Measurements from ENCODE around the gene SPRR2E.
"Not testable (repeated sequence)": the region's sequence is repeated elsewhere in the genome, so short reads cannot be mapped to it uniquely, and the experiment has no call there.

SPRR2E gene

DNA sequence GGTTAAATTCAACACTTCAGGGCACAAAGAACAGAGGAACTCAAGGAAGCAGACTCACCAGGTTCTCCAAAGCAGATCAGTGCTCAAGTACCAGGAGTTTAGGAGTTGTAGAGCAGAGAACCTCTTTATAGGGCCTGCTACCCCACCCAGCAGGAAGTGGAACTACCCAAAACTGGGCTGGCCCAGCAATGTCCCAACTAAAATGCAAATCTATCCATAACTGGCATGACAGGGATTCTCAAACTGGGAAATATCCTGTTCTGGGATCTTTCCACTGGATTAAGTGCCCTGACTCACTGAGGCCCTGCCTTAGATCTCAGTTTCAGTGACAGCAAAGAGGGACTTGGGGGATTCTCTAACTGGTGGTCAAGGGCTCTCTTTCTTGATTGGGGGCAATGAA, at the start of gene SPRR2E:
Gene SPRR2E (minus strand): TSS at position 101 of the 400 bp plus-strand sequence. CDS start 775 bp downstream, outside the sequence.
- no peaks in the 10 kb centered on the region for H3K27me3 ChIP-seq (ENCODE audit: control insufficient read depth, insufficient read depth, low read length)
- no peaks in the 10 kb centered on the region for H3K4me1 ChIP-seq (ENCODE audit: control insufficient read depth, insufficient read depth, low read length)
- H3K27ac ChIP-seq (ENCODE audit: low read depth, low read length), result no peak within 1 kb of the TSS
- H3K36me3 ChIP-seq (ENCODE audit: control insufficient read depth, insufficient read depth, low read length), result no peaks in the 10 kb centered on the region
- H3K4me3 ChIP-seq (ENCODE audit: low read length), result no peak within 1 kb of the TSS
- H3K9ac ChIP-seq (ENCODE audit: low read length), result no peak within 1 kb of the TSS

DNA sequence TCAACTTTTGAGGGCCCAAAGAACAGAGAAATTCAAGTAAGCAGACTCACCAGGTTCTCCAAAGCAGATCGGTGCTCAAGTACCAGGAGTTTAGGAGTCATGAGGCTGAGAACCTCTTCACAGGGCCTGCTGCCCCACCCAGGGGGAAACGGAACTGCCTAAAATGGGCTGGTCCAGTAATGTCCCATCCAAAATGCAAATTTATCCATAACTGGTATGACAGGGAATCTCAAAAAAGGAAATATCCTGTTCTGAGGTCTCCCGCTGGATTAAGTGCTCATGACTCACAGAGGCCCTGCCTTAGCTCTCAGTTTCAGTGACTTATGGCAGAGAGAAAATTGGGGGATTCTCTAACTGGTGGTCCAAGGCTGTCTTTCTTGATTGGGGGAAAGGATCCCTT, 47.1 kb upstream of the SPRR2E start:
- Histone ChIP-seq H3K36me3 (ENCODE audit: control insufficient read depth, insufficient read depth, low read length) (no peaks in the 10 kb centered on the region), H3K27ac (ENCODE audit: low read depth, low read length) (no peak overlapping the region), H3K4me1 (ENCODE audit: control insufficient read depth, insufficient read depth, low read length) (no peaks in the 10 kb centered on the region), H3K4me3 (ENCODE audit: low read length) (no peak overlapping the region), H3K9ac (ENCODE audit: low read length) (no peak overlapping the region), H3K27me3 (ENCODE audit: control insufficient read depth, insufficient read depth, low read length) (no peaks in the 10 kb centered on the region)

DNA sequence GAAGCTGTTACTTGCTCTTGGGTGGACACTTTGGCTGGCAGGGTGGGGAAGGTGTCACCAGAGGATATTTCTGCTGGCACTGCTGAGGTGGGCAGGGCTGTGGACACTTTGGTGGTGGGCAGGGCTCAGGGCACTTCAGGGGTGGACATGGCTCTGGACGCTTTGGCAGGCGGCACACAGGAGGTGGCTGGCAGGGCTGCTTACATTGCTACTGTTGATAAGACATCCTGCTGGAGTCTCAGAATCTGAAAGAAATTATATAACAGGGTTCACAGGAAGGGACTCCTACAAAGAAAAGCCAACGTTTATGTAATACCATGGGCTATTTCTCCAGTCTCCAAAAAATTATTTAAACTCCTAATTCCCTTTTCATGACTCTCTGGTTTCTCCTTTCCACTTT, 46.2 kb upstream of the SPRR2E start:
- Histone ChIP-seq H3K4me1 (ENCODE audit: control insufficient read depth, insufficient read depth, low read length) (no peaks in the 10 kb centered on the region), H3K4me3 (ENCODE audit: low read length) (no peak overlapping the region), H3K27ac (ENCODE audit: low read depth, low read length) (no peak overlapping the region), H3K27me3 (ENCODE audit: control insufficient read depth, insufficient read depth, low read length) (no peaks in the 10 kb centered on the region), H3K9ac (ENCODE audit: low read length) (no peak overlapping the region), H3K36me3 (ENCODE audit: control insufficient read depth, insufficient read depth, low read length) (no peaks in the 10 kb centered on the region)

DNA sequence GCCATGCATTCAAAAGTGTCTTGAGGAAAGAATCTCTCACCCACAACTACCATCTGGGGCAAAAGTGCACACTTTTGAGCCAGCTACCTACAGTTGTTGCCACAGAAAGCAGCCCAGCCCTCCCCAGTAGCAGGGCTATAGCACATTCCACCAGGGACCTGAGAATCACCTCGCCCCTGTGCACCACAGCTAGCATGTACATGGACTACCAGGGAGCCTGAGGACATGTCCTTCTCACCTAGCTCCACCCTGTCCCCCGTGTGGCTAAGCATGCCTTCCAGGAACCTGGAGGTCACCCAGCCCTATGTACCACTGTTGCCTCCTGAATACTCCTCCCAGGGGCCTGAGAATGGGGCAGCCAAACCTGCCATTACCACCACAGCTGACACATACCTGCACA, 39.4 kb upstream of the SPRR2E start:
- Histone ChIP-seq H3K27ac (ENCODE audit: low read depth, low read length) (no peak overlapping the region), H3K27me3 (ENCODE audit: control insufficient read depth, insufficient read depth, low read length) (no peaks in the 10 kb centered on the region), H3K4me3 (ENCODE audit: low read length) (no peak overlapping the region), H3K4me1 (ENCODE audit: control insufficient read depth, insufficient read depth, low read length) (no peaks in the 10 kb centered on the region), H3K9ac (ENCODE audit: low read length) (no peak overlapping the region), H3K36me3 (ENCODE audit: control insufficient read depth, insufficient read depth, low read length) (no peaks in the 10 kb centered on the region)

GRCh38 chr1:153133267-153133666, 38.9 kb upstream of the SPRR2E start:
- no peak overlapping the region for H3K27ac ChIP-seq (ENCODE audit: low read depth, low read length)
- H3K4me3 ChIP-seq (ENCODE audit: low read length), result no peak overlapping the region
- no peaks in the 10 kb centered on the region for H3K4me1 ChIP-seq (ENCODE audit: control insufficient read depth, insufficient read depth, low read length)
- no peaks in the 10 kb centered on the region for H3K36me3 ChIP-seq (ENCODE audit: control insufficient read depth, insufficient read depth, low read length)
- H3K27me3 ChIP-seq (ENCODE audit: control insufficient read depth, insufficient read depth, low read length), result no peaks in the 10 kb centered on the region
- no peak overlapping the region for H3K9ac ChIP-seq (ENCODE audit: low read length)

- H3K27me3 ChIP-seq (ENCODE audit: control insufficient read depth, insufficient read depth, low read length); H3K9ac ChIP-seq (ENCODE audit: low read length); H3K4me1 ChIP-seq (ENCODE audit: control insufficient read depth, insufficient read depth, low read length); H3K36me3 ChIP-seq (ENCODE audit: control insufficient read depth, insufficient read depth, low read length); H3K4me3 ChIP-seq (ENCODE audit: low read length); H3K27ac ChIP-seq (ENCODE audit: low read depth, low read length): not testable (repeated sequence)
Measured at GRCh38 chr1:153128688-153129087, 34.4 kb upstream of the SPRR2E start.

- no peak overlapping the region for H3K27ac ChIP-seq (ENCODE audit: low read depth, low read length)
- no peak overlapping the region for H3K9ac ChIP-seq (ENCODE audit: low read length)
- H3K4me1 ChIP-seq (ENCODE audit: control insufficient read depth, insufficient read depth, low read length), result no peaks in the 10 kb centered on the region
- no peak overlapping the region for H3K4me3 ChIP-seq (ENCODE audit: low read length)
- H3K27me3 ChIP-seq (ENCODE audit: control insufficient read depth, insufficient read depth, low read length), result no peaks in the 10 kb centered on the region
- no peaks in the 10 kb centered on the region for H3K36me3 ChIP-seq (ENCODE audit: control insufficient read depth, insufficient read depth, low read length)
Measured at GRCh38 chr1:153127296-153127695, 33.0 kb upstream of the SPRR2E start.

DNA sequence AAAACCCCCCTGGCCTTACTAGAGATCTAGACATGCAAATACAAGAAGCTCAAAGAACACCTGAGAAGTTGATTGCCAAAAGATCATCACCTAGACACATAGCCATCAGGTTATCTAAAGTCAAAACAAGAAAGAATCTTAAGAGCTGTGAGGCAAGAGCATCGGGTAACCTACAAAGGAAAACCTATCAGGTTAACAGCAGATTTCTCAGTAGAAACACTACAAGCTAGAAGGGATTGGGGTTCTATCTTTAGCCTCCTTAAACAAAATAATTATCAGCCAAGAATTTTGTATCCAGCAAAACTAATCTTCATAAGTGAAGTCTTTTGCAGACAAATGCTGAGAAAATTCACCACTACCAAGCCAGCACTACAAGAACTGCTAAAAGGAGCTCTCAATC, 31.2 kb upstream of the SPRR2E start:
- H3K4me1 ChIP-seq (ENCODE audit: control insufficient read depth, insufficient read depth, low read length), result no peaks in the 10 kb centered on the region
- no peak overlapping the region for H3K4me3 ChIP-seq (ENCODE audit: low read length)
- H3K27me3 ChIP-seq (ENCODE audit: control insufficient read depth, insufficient read depth, low read length), result no peaks in the 10 kb centered on the region
- H3K27ac ChIP-seq (ENCODE audit: low read depth, low read length), result no peak overlapping the region
- no peak overlapping the region for H3K9ac ChIP-seq (ENCODE audit: low read length)
- H3K36me3 ChIP-seq (ENCODE audit: control insufficient read depth, insufficient read depth, low read length), result no peaks in the 10 kb centered on the region

- H3K36me3 ChIP-seq (ENCODE audit: control insufficient read depth, insufficient read depth, low read length); H3K27me3 ChIP-seq (ENCODE audit: control insufficient read depth, insufficient read depth, low read length); H3K9ac ChIP-seq (ENCODE audit: low read length); H3K27ac ChIP-seq (ENCODE audit: low read depth, low read length); H3K4me1 ChIP-seq (ENCODE audit: control insufficient read depth, insufficient read depth, low read length); H3K4me3 ChIP-seq (ENCODE audit: low read length): not testable (repeated sequence)
Measured at GRCh38 chr1:153123793-153124192, 29.5 kb upstream of the SPRR2E start.

DNA sequence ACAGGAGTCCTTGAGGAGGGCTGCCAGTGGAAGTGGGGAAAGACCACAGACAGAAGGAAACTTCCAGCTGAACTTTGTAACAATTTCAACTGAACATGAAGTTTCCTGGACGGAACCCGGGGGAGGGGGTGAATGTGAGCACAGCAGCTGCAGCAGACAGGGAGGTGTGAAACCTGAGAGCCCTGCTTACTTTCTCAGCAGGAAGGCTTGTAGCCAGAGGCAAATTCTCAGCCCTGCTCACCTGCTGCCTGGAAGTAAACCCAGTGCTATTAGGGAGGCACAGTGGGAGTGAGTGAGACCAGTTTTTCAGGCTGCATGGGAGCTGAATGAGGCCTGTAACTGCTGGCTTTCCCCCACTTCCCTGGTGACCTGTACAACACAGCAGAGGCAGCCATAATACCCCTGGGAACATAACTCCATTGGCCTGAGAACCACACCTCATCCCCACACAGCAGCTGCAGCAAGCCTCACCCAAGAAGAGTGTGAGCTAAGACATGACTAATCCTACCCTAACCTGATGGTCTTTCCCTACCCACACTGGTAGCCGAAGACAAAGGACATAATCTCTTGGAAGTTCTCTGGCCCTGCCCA, 28.6 kb upstream of the SPRR2E start:
- Histone ChIP-seq H3K27me3 (ENCODE audit: control insufficient read depth, insufficient read depth, low read length) (no peaks in the 10 kb centered on the region), H3K36me3 (ENCODE audit: control insufficient read depth, insufficient read depth, low read length) (no peaks in the 10 kb centered on the region), H3K9ac (ENCODE audit: low read length) (no peak overlapping the region), H3K4me3 (ENCODE audit: low read length) (no peak overlapping the region), H3K27ac (ENCODE audit: low read depth, low read length) (no peak overlapping the region), H3K4me1 (ENCODE audit: control insufficient read depth, insufficient read depth, low read length) (no peaks in the 10 kb centered on the region)

GRCh38 chr1:153120945-153121344, 26.6 kb upstream of the SPRR2E start:
- H3K36me3 ChIP-seq (ENCODE audit: control insufficient read depth, insufficient read depth, low read length), result no peaks in the 10 kb centered on the region
- H3K9ac ChIP-seq (ENCODE audit: low read length), result no peak overlapping the region
- no peak overlapping the region for H3K27ac ChIP-seq (ENCODE audit: low read depth, low read length)
- H3K4me1 ChIP-seq (ENCODE audit: control insufficient read depth, insufficient read depth, low read length), result no peaks in the 10 kb centered on the region
- no peak overlapping the region for H3K4me3 ChIP-seq (ENCODE audit: low read length)
- H3K27me3 ChIP-seq (ENCODE audit: control insufficient read depth, insufficient read depth, low read length), result no peaks in the 10 kb centered on the region

DNA sequence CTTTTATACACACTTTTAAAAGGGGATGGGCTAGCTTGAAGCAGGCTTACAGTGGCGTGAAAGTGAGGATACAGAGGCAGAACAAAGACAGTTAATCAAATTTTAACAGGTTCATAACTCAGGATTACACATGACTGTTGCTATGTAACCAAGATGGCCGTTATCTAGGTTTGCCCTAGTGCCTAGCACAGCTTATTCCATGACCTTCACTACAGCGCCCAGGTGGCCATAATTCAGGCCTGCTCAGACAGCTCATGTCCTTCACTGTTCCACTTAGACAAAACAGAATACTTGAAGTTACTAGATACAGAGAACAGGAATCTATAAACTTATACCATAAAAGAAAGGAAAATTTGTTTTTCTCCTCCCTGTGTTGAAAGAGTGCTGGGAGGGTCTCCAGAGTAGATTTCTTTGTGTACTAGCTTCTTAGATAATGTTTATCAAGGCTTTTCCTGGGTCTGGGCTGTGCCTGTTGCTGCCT, 25.2 kb upstream of the SPRR2E start:
- H3K9ac ChIP-seq (ENCODE audit: low read length), result no peak overlapping the region
- H3K27me3 ChIP-seq (ENCODE audit: control insufficient read depth, insufficient read depth, low read length), result no peaks in the 10 kb centered on the region
- H3K4me3 ChIP-seq (ENCODE audit: low read length), result no peak overlapping the region
- no peak overlapping the region for H3K27ac ChIP-seq (ENCODE audit: low read depth, low read length)
- H3K4me1 ChIP-seq (ENCODE audit: control insufficient read depth, insufficient read depth, low read length), result no peaks in the 10 kb centered on the region
- H3K36me3 ChIP-seq (ENCODE audit: control insufficient read depth, insufficient read depth, low read length), result no peaks in the 10 kb centered on the region

- H3K27ac ChIP-seq (ENCODE audit: low read depth, low read length); H3K36me3 ChIP-seq (ENCODE audit: control insufficient read depth, insufficient read depth, low read length); H3K4me1 ChIP-seq (ENCODE audit: control insufficient read depth, insufficient read depth, low read length); H3K27me3 ChIP-seq (ENCODE audit: control insufficient read depth, insufficient read depth, low read length); H3K9ac ChIP-seq (ENCODE audit: low read length); H3K4me3 ChIP-seq (ENCODE audit: low read length): not testable (repeated sequence)
Measured at GRCh38 chr1:153115264-153115663, 20.9 kb upstream of the SPRR2E start.

Data from rectal smooth muscle tissue (tissue), 1 donor.